Measurements from ENCODE around the gene CLVS2.

- TF ChIP-seq CTCF (IDR thresholded peaks at IDR 0.05; ENCODE audit: low read length): no peak
- TF ChIP-seq EZH2 (optimal IDR thresholded peaks at IDR 0.05; ENCODE audit: low read depth, low read length): no peak
Observed at GRCh38 chr6:123039431-123039830, 43.4 kb downstream of the CLVS2 start.

All from MM.1S (cell line).